A549 (cell line): ENCODE measurements around the gene ZNF296. TPM values are rescaled to one million over a fixed set of nuclear protein-coding genes. Genes with fewer than 3 reads are reported as not detected.

ENCODE experiments used
- ATAC-seq, 2 experiments: fragments of 200-7000 bp in 1 of 2; fragments of >200 bp in 1 of 2; cut with Nextera tagmentation in 1 of 2; cut with Tn5 transposase in 1 of 2; 3 replicates each; pipeline versions ENCODE4 v1.8.0 to v1.9.1; 2018 to 2020; ENCODE audit warnings: mild to moderate bottlenecking in 1 of 2, moderate library complexity in 1 of 2
- CTCF ChIA-PET: fragments of 300-600 bp; sonication (Branson Sonifier 250); formaldehyde crosslinking; extraction: SDS; loops from one replicate; lab custom pipeline; 2021; ENCODE audit warnings: antibody characterized with exemption, inconsistent platforms; lab: Yijun Ruan, JAX
- POLR2A ChIA-PET: fragments of 350-600 bp; formaldehyde crosslinking; extraction: SDS; loops from one replicate; lab custom pipeline; 2021; ENCODE audit warnings: antibody characterized with exemption, inconsistent platforms; lab: Yijun Ruan, JAX
- DNase-seq, 2 experiments: peaks; one replicate each; pipeline versions ENCODE4 v3.0.0 to v3.0.0-alpha.2; 2011 to 2016; ENCODE audit warnings: low read depth in 1 of 2, low spot score in 1 of 2
- FAIRE-seq: peaks from 2 replicates; lab custom pipeline; 2011; peaks lifted over from hg19 to GRCh38; lab: Jason Lieb, UNC
- H3K27ac ChIP-seq, 2 experiments: fragments of >200 bp; sonication (Bioruptor Twin); formaldehyde crosslinking; 3 replicates each; pipeline ENCODE4 v1.5.1; 2016 to 2017
- H3K4me1 ChIP-seq: fragments of >200 bp; sonication (Bioruptor Twin); formaldehyde crosslinking; 3 replicates; pipeline ENCODE4 v1.6.1; 2016
- H3K4me2 ChIP-seq: fragments of >200 bp; sonication (Bioruptor Twin); formaldehyde crosslinking; 3 replicates; pipeline ENCODE4 v1.6.1; 2016
- H3K4me3 ChIP-seq: fragments of >200 bp; sonication (Bioruptor Twin); formaldehyde crosslinking; 3 replicates; pipeline ENCODE4 v1.5.1; 2016
- H3K9me3 ChIP-seq: fragments of >200 bp; sonication (Bioruptor Twin); formaldehyde crosslinking; 3 replicates; pipeline ENCODE4 v1.6.1; 2016
- BHLHE40 ChIP-seq: IDR thresholded peaks from 2 replicates; pipeline ENCODE4 v1.6.1; 2012; ENCODE audit warnings: low read depth, low read length, inconsistent platforms
- CBX2 ChIP-seq: fragments of 200-600 bp; sonication (generic); IDR thresholded peaks from 2 replicates; pipeline ENCODE4 v1.6.1; 2016; ENCODE audit warnings: low read depth, mild to moderate bottlenecking, borderline replicate concordance
- CHD2 ChIP-seq: fragments of 150-350 bp; IDR thresholded peaks from 2 replicates; pipeline ENCODE4 v1.6.1; 2014; ENCODE audit warnings: low read length; ENCODE audit not compliant: partially characterized antibody
- CHD4 ChIP-seq: fragments of 200-600 bp; sonication (generic); IDR thresholded peaks from 2 replicates; pipeline ENCODE4 v1.6.1; 2016; ENCODE audit warnings: antibody characterized with exemption, mild to moderate bottlenecking, borderline replicate concordance
- ESRRA ChIP-seq: fragments of 150-350 bp; IDR thresholded peaks from 2 replicates; pipeline ENCODE4 v1.6.1; 2014; ENCODE audit warnings: mild to moderate bottlenecking, low read length, borderline replicate concordance
- FOSL2 ChIP-seq, 2 experiments: fragments of 450-650 bp in 1 of 2; fragments of >200 bp in 1 of 2; sonication (Bioruptor Twin) in 1 of 2; formaldehyde crosslinking; IDR thresholded peaks; 2 replicates each; pipeline versions ENCODE4 v1.5.0 to v1.6.1; 2016 to 2020; ENCODE audit warnings: mild to moderate bottlenecking in 1 of 2, moderate library complexity in 1 of 2
- GATA3 ChIP-seq: IDR thresholded peaks from 2 replicates; pipeline ENCODE4 v1.6.1; 2012; ENCODE audit warnings: borderline replicate concordance
- HDAC2 ChIP-seq: fragments of 200-600 bp; sonication (generic); IDR thresholded peaks from 2 replicates; pipeline ENCODE4 v1.6.1; 2016
- JUNB ChIP-seq: fragments of >200 bp; sonication (Bioruptor Twin); formaldehyde crosslinking; IDR thresholded peaks from 2 replicates; pipeline ENCODE4 v1.6.1; 2016
- MAZ ChIP-seq: fragments of 150-350 bp; IDR thresholded peaks from 2 replicates; pipeline ENCODE4 v1.6.1; 2014; ENCODE audit warnings: antibody characterized with exemption, low read depth, low read length, borderline replicate concordance
- MYC ChIP-seq: IDR thresholded peaks from 2 replicates; pipeline ENCODE4 v1.6.1; 2012; ENCODE audit warnings: mild to moderate bottlenecking, inconsistent platforms, low read length, improper control_type of control experiment, borderline replicate concordance
- NPAS2 ChIP-seq: fragments of 250-450 bp; sonication (Bioruptor Pico); IDR thresholded peaks from 2 replicates; pipeline ENCODE4 v1.8.0; 2022; ENCODE audit warnings: mild to moderate bottlenecking, moderate library complexity, borderline replicate concordance
- PHF8 ChIP-seq: fragments of 200-600 bp; sonication (generic); IDR thresholded peaks from 2 replicates; pipeline ENCODE4 v1.6.1; 2016; ENCODE audit warnings: low read depth, mild to moderate bottlenecking, antibody characterized with exemption, moderate library complexity, borderline replicate concordance
- RAD21 ChIP-seq, 2 experiments: fragments of >200 bp in 1 of 2; sonication (Bioruptor Twin) in 1 of 2; formaldehyde crosslinking in 1 of 2; IDR thresholded peaks in 1 of 2; conservative IDR thresholded peaks in 1 of 2; 2 replicates in 1 of 2; 3 replicates in 1 of 2; pipeline ENCODE4 v1.6.1; 2012 to 2018; ENCODE audit warnings: inconsistent platforms in 1 of 2
- RARB ChIP-seq: fragments of 250-450 bp; sonication (Bioruptor Pico); IDR thresholded peaks from 2 replicates; pipeline ENCODE4 v1.8.0; 2021; ENCODE audit warnings: mild to moderate bottlenecking, moderate library complexity
- RCOR1 ChIP-seq: fragments of 150-350 bp; IDR thresholded peaks from 2 replicates; pipeline ENCODE4 v1.6.1; 2014; ENCODE audit warnings: antibody characterized with exemption, low read length, low read depth
- RNF2 ChIP-seq: fragments of 200-600 bp; sonication (generic); IDR thresholded peaks from 2 replicates; pipeline ENCODE4 v1.6.1; 2016; ENCODE audit warnings: low read depth, mild to moderate bottlenecking, antibody characterized with exemption, moderate library complexity, borderline replicate concordance
- SMC3 ChIP-seq: fragments of >200 bp; sonication (Bioruptor Twin); formaldehyde crosslinking; IDR thresholded peaks from 3 replicates; pipeline ENCODE4 v1.6.1; 2018; ENCODE audit warnings: inconsistent platforms
- SREBF2 ChIP-seq: fragments of 450-650 bp; IDR thresholded peaks from 2 replicates; pipeline ENCODE4 v1.6.1; 2014; ENCODE audit warnings: mild to moderate bottlenecking, moderate library complexity
- TP53 ChIP-seq: fragments of 250-450 bp; sonication (Bioruptor Pico); IDR thresholded peaks from 2 replicates; pipeline ENCODE4 v1.5.0; 2021; ENCODE audit warnings: mild to moderate bottlenecking, moderate library complexity
- WGBS: methylation state at CpG from one replicate; pipeline ENCODE4 v1.1.6; 2017; ENCODE audit errors: missing lambda C conversion rate; 5-methylcytosine and 5-hydroxymethylcytosine counted together
- polyA plus RNA-seq, 4 experiments: library from polyadenylated mRNA; depleted of rRNA in 3 of 4; stranded (reverse); fragments of >200 nt; fragmentation: RNase III in 1 of 4; extraction: RNeasy Plus Mini Kit Qiagen cat#74134 plus additional on column Dnase treatment in 1 of 4; gene quantifications; 2 replicates in 3 of 4; 3 replicates in 1 of 4; pipeline ENCODE4 v1.2.3, GENCODE V29; 2011 to 2017
- TF ChIP-seq, protein P1 (sequence below): fragments of >200 bp; sonication (Bioruptor Twin); formaldehyde crosslinking; IDR thresholded peaks from 3 replicates; pipeline ENCODE4 v1.5.1; 2016
- TF ChIP-seq, protein P2 (sequence below): IDR thresholded peaks from 2 replicates; pipeline ENCODE4 v1.6.1; 2012
- TF ChIP-seq, protein P3 (sequence below): IDR thresholded peaks from 2 replicates; pipeline ENCODE4 v1.6.1; 2012
- TF ChIP-seq, protein P4 (sequence below): fragments of 200-600 bp; sonication (generic); IDR thresholded peaks from 2 replicates; pipeline ENCODE4 v1.6.1; 2016; ENCODE audit warnings: antibody characterized with exemption, mild to moderate bottlenecking, moderate library complexity

The ZNF296 gene
- polyA plus RNA-seq, 2 of the 4 experiments (the other 2 are of a cell fraction) = 0.34 to 2.7 TPM

DNA sequence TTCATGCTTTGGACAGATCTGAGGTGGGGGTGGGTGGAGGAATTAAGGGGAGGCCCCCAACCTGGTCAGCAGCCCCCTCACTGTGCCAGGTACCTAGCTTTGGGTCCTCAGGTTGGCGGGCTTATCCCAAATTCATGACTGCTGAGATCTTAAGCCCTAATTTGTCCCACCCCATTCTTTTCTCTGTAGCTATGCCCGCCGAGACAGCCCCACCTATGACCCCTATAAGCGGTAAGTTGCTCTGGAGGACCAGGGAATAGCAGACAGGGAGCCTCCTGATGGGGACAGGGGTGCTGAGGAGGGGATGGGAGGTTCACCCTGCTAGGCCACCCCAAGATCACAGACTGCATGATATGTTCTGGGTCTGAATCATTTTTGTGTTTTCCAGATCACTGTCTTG is 14.3 kb downstream of the ZNF296 start (continued):
- TF ChIP-seq, protein P1, sequence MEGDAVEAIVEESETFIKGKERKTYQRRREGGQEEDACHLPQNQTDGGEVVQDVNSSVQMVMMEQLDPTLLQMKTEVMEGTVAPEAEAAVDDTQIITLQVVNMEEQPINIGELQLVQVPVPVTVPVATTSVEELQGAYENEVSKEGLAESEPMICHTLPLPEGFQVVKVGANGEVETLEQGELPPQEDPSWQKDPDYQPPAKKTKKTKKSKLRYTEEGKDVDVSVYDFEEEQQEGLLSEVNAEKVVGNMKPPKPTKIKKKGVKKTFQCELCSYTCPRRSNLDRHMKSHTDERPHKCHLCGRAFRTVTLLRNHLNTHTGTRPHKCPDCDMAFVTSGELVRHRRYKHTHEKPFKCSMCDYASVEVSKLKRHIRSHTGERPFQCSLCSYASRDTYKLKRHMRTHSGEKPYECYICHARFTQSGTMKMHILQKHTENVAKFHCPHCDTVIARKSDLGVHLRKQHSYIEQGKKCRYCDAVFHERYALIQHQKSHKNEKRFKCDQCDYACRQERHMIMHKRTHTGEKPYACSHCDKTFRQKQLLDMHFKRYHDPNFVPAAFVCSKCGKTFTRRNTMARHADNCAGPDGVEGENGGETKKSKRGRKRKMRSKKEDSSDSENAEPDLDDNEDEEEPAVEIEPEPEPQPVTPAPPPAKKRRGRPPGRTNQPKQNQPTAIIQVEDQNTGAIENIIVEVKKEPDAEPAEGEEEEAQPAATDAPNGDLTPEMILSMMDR = no peak
- TF ChIP-seq PHF8 (no peak), TP53 (CRISPR knock-in tag) (no peak)
- TF ChIP-seq, protein P2, sequence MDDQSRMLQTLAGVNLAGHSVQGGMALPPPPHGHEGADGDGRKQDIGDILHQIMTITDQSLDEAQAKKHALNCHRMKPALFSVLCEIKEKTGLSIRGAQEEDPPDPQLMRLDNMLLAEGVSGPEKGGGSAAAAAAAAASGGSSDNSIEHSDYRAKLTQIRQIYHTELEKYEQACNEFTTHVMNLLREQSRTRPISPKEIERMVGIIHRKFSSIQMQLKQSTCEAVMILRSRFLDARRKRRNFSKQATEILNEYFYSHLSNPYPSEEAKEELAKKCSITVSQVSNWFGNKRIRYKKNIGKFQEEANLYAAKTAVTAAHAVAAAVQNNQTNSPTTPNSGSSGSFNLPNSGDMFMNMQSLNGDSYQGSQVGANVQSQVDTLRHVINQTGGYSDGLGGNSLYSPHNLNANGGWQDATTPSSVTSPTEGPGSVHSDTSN = no peak

DNA sequence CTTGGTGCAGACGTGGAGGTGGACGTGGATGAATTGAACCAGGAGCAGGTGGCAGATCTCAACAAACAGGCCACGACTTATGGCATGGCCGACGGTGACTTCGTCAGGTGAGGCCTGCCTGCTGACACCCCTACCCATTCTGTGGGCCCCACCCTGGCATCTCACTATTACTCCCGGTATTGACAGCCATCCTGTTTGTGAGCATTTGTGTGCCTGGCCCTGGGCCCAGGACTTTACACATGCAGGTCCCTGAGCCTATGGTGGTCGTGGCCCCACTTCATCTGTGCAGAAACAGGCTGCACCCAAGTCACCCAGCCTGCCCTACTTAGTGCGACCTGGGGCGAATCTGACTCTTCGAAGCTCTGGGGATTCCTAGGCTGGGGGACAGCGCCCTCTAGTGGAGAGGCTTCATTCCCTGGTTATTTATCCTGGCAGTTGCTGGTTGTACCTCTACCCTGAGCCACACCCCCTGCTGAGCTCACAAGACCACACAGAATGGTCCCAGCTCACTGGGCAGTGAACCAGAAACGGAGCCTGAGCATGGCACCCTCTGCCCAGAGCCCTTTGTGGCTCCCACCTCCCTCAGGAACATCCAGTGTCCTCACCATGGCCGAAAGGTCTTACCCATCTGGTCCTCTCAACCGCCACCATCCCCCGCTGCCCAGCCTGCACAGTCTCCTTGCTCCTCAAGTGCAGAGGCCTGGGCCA is 16.9 kb downstream of the ZNF296 start:
- 52% methylated on average over 16 of the region's 16 CpGs for WGBS
- POLR2A ChIA-PET = interaction anchor here (0.6 to 1.2 kb wide), 4 partner anchors 20 to 169 kb away, joined by 3 to 4 read pairs (median 4); partner anchors contain the start of genes CLASRP, GEMIN7 and TOMM40
- TF ChIP-seq RCOR1 = no peak
- TF ChIP-seq, protein P3, sequence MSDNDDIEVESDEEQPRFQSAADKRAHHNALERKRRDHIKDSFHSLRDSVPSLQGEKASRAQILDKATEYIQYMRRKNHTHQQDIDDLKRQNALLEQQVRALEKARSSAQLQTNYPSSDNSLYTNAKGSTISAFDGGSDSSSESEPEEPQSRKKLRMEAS = no peak
- no peak for TF ChIP-seq JUNB
- TF ChIP-seq RARB = no peak
- peak; percentile 81 to 88 for TF ChIP-seq RAD21 (conservative IDR thresholded peaks at IDR 0.05 in 1 of 2, IDR thresholded peaks at IDR 0.05 in 1 of 2)
- no peak for TF ChIP-seq NPAS2 (CRISPR knock-in tag)
- TF ChIP-seq SREBF2 = no peak
- TF ChIP-seq, protein P1 = peak; percentile 98
- TF ChIP-seq, protein P2 = no peak
- TF ChIP-seq CBX2 = no peak
- no peak for TF ChIP-seq ESRRA
- no peak for TF ChIP-seq CHD2
- TF ChIP-seq PHF8 = no peak
- no peak for TF ChIP-seq MYC
- no peak for TF ChIP-seq CHD4
- no peak for TF ChIP-seq RNF2
- TF ChIP-seq MAZ = no peak
- no peak for TF ChIP-seq HDAC2
- TF ChIP-seq BHLHE40 = no peak
- TF ChIP-seq FOSL2 (IDR thresholded peaks at IDR 0.05) = no peak
- no peak for TF ChIP-seq FOSL2 (CRISPR knock-in tag; IDR thresholded peaks at IDR 0.05)
- peak; percentile 66 for TF ChIP-seq SMC3
- TF ChIP-seq, protein P4, sequence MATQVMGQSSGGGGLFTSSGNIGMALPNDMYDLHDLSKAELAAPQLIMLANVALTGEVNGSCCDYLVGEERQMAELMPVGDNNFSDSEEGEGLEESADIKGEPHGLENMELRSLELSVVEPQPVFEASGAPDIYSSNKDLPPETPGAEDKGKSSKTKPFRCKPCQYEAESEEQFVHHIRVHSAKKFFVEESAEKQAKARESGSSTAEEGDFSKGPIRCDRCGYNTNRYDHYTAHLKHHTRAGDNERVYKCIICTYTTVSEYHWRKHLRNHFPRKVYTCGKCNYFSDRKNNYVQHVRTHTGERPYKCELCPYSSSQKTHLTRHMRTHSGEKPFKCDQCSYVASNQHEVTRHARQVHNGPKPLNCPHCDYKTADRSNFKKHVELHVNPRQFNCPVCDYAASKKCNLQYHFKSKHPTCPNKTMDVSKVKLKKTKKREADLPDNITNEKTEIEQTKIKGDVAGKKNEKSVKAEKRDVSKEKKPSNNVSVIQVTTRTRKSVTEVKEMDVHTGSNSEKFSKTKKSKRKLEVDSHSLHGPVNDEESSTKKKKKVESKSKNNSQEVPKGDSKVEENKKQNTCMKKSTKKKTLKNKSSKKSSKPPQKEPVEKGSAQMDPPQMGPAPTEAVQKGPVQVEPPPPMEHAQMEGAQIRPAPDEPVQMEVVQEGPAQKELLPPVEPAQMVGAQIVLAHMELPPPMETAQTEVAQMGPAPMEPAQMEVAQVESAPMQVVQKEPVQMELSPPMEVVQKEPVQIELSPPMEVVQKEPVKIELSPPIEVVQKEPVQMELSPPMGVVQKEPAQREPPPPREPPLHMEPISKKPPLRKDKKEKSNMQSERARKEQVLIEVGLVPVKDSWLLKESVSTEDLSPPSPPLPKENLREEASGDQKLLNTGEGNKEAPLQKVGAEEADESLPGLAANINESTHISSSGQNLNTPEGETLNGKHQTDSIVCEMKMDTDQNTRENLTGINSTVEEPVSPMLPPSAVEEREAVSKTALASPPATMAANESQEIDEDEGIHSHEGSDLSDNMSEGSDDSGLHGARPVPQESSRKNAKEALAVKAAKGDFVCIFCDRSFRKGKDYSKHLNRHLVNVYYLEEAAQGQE = no peak
- TF ChIP-seq GATA3 = no peak

More for the DNA sequence above, 16.9 kb downstream of the ZNF296 start:
- peak; percentile 95 for FAIRE-seq
- no peak overlapping the region for H3K4me3 ChIP-seq
- 0 out of 3 replicates have a peak, but pooled peaks cover 3% of the 10 kb centered on the region for H3K4me1 ChIP-seq
- H3K27ac ChIP-seq = no peak overlapping the region
- H3K4me2 ChIP-seq = no peak overlapping the region
- CTCF ChIA-PET = interaction anchor here (0.5 to 8.1 kb wide), 64 partner anchors 9 to 489 kb away, joined by 3 to 152 read pairs (median 5); partner anchors contain the start of genes APOE, CLASRP, GEMIN7 and RELB
- peak; percentile 88 to 89 for DNase-seq
- peak; percentile 73 to 90 for ATAC-seq
- H3K9me3 ChIP-seq = no peaks in the 10 kb centered on the region
